Activated B cell treated with CpG ODN at 0.5 μM for 24 hours (primary cell): ENCODE results near the gene CBFA2T3. TPM values are rescaled to one million over a fixed set of nuclear protein-coding genes. Genes with fewer than 3 reads are reported as not detected.

Experiments used
- ATAC-seq: fragments of 200-7000 bp; cut with Tn5 transposase; one replicate; pipeline ENCODE4 v1.10.0; 2021; ENCODE audit warnings: low read depth, mild to moderate bottlenecking, moderate library complexity
- CTCF ChIA-PET: fragments of 350-600 bp; sonication (Branson Sonifier 250); formaldehyde crosslinking; loops from one replicate; lab custom pipeline; 2021; ENCODE audit warnings: antibody characterized with exemption; lab: Charles Lee
- POLR2A ChIA-PET: fragments of 350-600 bp; sonication (Branson Sonifier 250); formaldehyde crosslinking; loops from one replicate; lab custom pipeline; 2021; ENCODE audit warnings: antibody characterized with exemption; lab: Charles Lee
- DNase-seq: peaks from one replicate; pipeline ENCODE4 v3.0.0; 2022
- H3K27ac Mint-ChIP-seq: one replicate; pipeline ENCODE4 v1.8.0; 2020; ENCODE audit warnings: mixed read lengths
- H3K27me3 Mint-ChIP-seq: one replicate; pipeline ENCODE4 v1.8.0; 2021; ENCODE audit warnings: mixed read lengths
- H3K36me3 Mint-ChIP-seq: one replicate; pipeline ENCODE4 v1.8.0; 2021; ENCODE audit warnings: low read depth, mixed read lengths
- H3K4me1 Mint-ChIP-seq: one replicate; pipeline ENCODE4 v1.8.0; 2021; ENCODE audit warnings: mixed read lengths
- H3K4me3 Mint-ChIP-seq: one replicate; pipeline ENCODE4 v1.8.0; 2020; ENCODE audit warnings: mild to moderate bottlenecking, mixed read lengths
- H3K9me3 Mint-ChIP-seq: one replicate; pipeline ENCODE4 v1.8.0; 2020; ENCODE audit warnings: mixed read lengths
- intact Hi-C: fragments of 100-400 bp; cut with micrococcal nuclease; formaldehyde crosslinking; loops from one replicate; pipeline ENCODE4 v1.15.1; 2024
- total RNA-seq: library from RNA; stranded (reverse); gene quantifications from 2 replicates; pipeline ENCODE4 v1.2.3, GENCODE V29; 2022
- TF ChIP-seq, protein P1 (sequence below): fragments of 200-600 bp; IDR thresholded peaks from one replicate; pipeline ENCODE4 v1.8.0; 2022; ENCODE audit warnings: antibody characterized with exemption, mild to moderate bottlenecking

Gene CBFA2T3
- total RNA-seq, 1 donor from 2014 or later: 63.3 TPM

DNA sequence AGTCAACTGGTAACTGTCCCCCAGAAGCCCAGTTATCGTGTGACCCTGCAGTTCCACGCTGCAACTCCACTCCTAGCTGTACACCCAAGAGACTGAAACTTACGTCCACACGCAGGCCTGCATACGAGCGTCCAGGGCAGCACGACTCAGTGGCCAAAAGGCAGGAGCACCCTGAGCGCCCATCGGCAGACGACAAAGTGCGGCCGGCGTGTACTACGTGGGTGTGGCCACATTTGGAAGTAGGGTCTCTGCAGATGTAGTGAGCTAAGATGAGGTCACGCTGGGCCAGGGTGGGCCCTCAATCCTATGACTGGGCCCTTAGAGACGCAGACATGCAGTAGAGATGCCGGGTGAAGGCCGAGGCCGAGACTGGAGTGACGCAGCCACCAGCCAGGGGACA lies 133.8 kb downstream of the CBFA2T3 start:
- ChIA-PET POLR2A (interaction anchor here (0.7 kb wide), 1 partner anchor 306 kb away, joined by 11 read pairs; no protein-coding TSS in a partner anchor), CTCF (no interaction called here)
- Mint-ChIP-seq H3K4me1 (peaks cover 4% of the 10 kb centered on the region), H3K27ac (no peak overlapping the region), H3K27me3 (no peaks in the 10 kb centered on the region), H3K36me3 (peaks cover 26% of the 10 kb centered on the region), H3K9me3 (no peaks in the 10 kb centered on the region), H3K4me3 (no peak overlapping the region)
- ATAC-seq: no peak
- intact Hi-C loops: no loop called here
- TF ChIP-seq, protein P1, sequence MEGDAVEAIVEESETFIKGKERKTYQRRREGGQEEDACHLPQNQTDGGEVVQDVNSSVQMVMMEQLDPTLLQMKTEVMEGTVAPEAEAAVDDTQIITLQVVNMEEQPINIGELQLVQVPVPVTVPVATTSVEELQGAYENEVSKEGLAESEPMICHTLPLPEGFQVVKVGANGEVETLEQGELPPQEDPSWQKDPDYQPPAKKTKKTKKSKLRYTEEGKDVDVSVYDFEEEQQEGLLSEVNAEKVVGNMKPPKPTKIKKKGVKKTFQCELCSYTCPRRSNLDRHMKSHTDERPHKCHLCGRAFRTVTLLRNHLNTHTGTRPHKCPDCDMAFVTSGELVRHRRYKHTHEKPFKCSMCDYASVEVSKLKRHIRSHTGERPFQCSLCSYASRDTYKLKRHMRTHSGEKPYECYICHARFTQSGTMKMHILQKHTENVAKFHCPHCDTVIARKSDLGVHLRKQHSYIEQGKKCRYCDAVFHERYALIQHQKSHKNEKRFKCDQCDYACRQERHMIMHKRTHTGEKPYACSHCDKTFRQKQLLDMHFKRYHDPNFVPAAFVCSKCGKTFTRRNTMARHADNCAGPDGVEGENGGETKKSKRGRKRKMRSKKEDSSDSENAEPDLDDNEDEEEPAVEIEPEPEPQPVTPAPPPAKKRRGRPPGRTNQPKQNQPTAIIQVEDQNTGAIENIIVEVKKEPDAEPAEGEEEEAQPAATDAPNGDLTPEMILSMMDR: no peak
- no peak for DNase-seq

DNA sequence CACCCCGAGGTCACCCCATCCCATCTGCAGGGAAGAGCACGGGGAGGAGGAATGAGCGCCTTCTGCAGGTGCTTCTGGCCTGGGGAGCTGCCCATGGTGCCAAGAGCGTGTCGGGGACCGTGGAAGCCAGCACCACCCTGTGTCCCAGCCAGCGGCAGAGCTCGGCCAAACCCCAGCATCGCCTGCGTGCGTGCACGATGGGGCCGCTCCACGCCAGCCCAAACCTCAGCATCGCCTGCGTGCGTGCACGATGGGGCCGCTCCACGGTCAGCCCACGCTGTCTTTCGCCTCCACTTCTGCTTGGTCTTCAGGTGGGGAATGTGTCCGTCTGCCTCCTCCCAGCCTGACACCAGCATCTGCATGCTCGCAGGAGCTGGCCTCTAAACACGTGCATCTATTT lies 134.2 kb downstream of the CBFA2T3 start:
- ATAC-seq (no peak), DNase-seq (no peak)
- POLR2A ChIA-PET: no interaction called here
- CTCF ChIA-PET: no interaction called here
- H3K4me1 Mint-ChIP-seq: peaks cover 4% of the 10 kb centered on the region
- peaks cover 26% of the 10 kb centered on the region for H3K36me3 Mint-ChIP-seq
- TF ChIP-seq, protein P1: no peak
- H3K4me3 Mint-ChIP-seq: no peak overlapping the region
- no peaks in the 10 kb centered on the region for H3K27me3 Mint-ChIP-seq
- H3K9me3 Mint-ChIP-seq: no peaks in the 10 kb centered on the region
- no peak overlapping the region for H3K27ac Mint-ChIP-seq
- intact Hi-C loops: no loop called here

DNA sequence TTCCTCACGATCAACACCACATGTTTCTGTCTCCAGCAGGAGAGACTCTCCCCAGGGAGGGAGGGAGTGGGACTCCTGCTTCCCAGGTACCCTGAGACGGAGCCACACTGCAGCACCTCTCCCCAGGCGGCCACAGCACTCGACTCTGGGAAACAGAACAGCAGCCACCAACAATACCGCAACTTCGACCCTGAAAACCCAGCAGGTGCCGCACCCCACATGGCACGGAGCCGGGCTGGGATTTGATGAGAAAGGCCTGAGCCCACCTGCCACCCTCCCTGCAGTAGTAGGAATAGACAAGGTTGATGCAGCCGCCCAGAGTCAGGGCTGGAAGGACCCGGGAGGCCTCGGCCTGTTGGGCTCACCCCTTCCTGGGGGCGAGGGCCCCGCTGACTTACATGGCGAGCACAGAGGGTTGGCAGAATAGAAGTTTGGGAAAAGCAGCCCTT lies 134.7 kb downstream of the CBFA2T3 start:
- ATAC-seq: no peak
- Mint-ChIP-seq H3K27ac (no peak overlapping the region), H3K9me3 (no peaks in the 10 kb centered on the region), H3K36me3 (peaks cover 25% of the 10 kb centered on the region), H3K4me1 (peaks cover 4% of the 10 kb centered on the region), H3K4me3 (no peak overlapping the region), H3K27me3 (no peaks in the 10 kb centered on the region)
- ChIA-PET CTCF (no interaction called here), POLR2A (no interaction called here)
- intact Hi-C loops: no loop called here
- no peak for DNase-seq
- TF ChIP-seq, protein P1: no peak

DNA sequence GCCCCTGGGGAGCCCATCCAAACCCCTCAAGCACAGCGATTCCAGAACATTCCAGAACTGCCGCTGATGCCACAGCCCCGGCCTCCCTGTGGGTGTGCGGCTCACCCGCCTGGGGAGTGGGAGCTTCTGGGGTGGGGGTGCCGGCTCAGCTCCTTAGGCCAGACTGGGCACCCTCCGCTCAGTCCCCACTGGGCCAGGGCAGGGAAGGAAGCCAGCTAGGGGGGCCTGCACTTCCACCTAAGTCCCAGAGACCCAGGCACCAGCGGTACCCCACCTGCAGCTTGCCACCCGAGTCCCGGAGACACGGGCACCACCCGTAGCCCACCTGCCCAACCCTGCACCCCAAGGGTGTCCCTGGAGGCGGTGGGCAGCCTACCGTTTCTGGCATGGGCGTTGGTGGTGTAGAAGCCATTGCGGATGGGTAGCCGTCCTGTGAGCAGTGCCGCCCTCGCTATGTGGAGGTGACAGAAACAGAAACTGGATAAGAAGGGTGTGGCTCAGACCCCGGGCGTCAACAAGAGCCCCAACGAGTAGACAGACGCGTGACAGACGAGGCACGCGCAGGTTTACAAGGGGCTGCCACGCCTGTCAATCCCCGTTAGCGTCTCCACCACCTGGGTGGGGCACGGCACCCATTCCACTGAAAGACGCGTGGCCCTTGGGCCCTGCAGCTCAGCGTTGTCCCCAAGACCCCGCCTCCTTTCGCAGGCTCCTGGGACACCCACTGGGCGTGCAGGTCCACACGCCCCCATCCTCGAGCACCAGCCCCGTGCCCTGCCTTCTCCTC lies 135.3 kb downstream of the CBFA2T3 start:
- DNase-seq (no peak), ATAC-seq (no peak)
- TF ChIP-seq, protein P1: no peak
- H3K36me3 Mint-ChIP-seq: peaks cover 25% of the 10 kb centered on the region
- H3K27me3 Mint-ChIP-seq: no peaks in the 10 kb centered on the region
- POLR2A ChIA-PET: no interaction called here
- CTCF ChIA-PET: no interaction called here
- no peak overlapping the region for H3K4me3 Mint-ChIP-seq
- H3K9me3 Mint-ChIP-seq: no peaks in the 10 kb centered on the region
- H3K27ac Mint-ChIP-seq: no peak overlapping the region
- peaks cover 4% of the 10 kb centered on the region for H3K4me1 Mint-ChIP-seq
- intact Hi-C loops: no loop called here

DNA sequence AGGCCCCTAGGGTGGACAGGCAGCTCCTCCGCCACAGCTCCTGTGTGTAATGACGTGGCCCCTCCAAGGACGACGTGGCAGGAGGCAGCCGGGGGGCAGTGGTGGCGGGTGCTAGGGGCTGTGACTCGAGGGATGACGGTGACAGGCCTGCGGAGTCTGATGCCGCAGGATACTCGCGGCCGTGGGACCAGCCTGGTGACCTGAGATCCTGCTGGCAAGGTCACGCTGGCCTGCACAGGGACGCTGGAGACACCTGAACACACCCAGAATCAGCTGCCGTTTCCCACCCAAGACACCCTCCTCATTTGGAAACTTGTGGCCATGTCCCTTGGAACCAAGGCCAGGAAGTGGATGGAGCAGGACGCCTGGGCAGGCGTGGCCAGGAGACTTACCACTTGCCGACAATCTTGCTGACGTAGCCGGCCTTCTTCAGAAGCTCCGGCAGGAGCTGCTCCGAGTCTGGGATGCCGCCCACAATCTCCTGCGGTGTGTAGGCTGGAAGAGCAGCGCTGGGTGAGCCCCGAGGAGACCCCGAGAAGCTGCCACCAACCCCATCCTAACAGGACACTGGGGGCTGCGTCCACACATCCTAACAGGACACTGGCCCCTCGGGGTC lies 136.3 kb downstream of the CBFA2T3 start:
- DNase-seq (no peak), ATAC-seq (no peak)
- Mint-ChIP-seq H3K4me1 (peaks cover 4% of the 10 kb centered on the region), H3K27me3 (no peaks in the 10 kb centered on the region), H3K9me3 (no peaks in the 10 kb centered on the region), H3K27ac (no peak overlapping the region), H3K36me3 (peaks cover 23% of the 10 kb centered on the region), H3K4me3 (no peak overlapping the region)
- intact Hi-C loops: no loop called here
- ChIA-PET POLR2A (no interaction called here), CTCF (no interaction called here)
- TF ChIP-seq, protein P1: no peak
